ENCODE results near the gene PTGFRN.

Gene PTGFRN

DNA sequence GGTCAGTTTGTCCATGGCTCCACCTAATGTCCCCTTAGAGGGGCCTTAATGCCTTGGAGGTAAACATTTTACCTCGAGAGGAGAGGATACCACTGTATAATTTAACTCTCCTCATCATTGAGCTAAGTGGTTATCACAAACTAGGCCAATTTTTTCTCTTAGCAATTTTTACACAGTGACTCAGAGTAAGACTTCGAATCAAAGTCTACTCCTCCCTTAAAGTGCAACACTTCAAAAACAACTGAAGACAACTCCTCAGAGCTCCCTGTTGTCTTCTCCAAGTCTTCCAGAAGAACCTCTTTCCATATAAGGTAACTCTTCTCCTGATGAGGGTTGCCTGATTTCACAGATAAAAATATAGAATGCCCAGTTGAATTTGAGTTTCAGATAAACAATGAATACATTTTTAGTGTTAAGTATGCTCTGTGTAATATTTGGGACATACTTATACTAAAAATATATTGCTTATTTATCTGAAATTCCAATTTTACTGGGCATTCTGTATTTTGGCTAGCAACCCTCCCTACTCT lies 4.9 kb upstream of the PTGFRN start:
- H3K27ac ChIP-seq (ENCODE audit: insufficient read depth, low read depth, low read length, poor library complexity, severe bottlenecking), result no peak overlapping the region
- 89 to 98% methylated on average over 2 of the region's 2 CpGs for WGBS, 2 experiments

DNA sequence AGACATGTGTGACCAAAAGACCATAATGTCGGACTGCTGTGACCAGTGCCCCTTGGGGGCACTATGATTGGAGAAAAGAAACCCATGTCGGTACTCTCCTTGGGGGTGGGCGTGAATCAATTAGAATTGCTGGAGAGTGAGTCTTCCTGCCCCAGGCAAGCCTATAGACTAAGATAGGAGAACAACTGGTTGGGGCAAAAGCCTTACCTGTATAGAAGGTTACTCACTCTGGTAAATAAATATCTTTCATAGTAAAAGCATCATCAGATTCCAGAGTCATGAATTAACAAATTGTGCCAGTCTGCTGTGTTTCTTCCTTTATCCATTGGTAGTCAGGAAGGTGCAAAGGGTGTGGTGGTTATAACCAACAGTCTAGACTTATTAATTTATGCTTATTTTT lies 2.9 kb upstream of the PTGFRN start:
- Histone ChIP-seq H3K4me3 (ENCODE audit: insufficient read depth, low read depth, low read length) (no peak overlapping the region), H3K9me3 (ENCODE audit: control insufficient read depth, low read length) (no peaks in the 10 kb centered on the region), H3K27ac (ENCODE audit: insufficient read depth, low read depth, low read length, poor library complexity, severe bottlenecking) (no peak overlapping the region), H3K27me3 (ENCODE audit: control insufficient read depth, insufficient read depth, low read length, poor library complexity, severe bottlenecking) (peaks cover 12% of the 10 kb centered on the region), H3K36me3 (ENCODE audit: control insufficient read depth, insufficient read depth, low read length) (no peaks in the 10 kb centered on the region), H3K4me1 (ENCODE audit: control insufficient read depth, insufficient read depth, low read length) (peaks cover 7% of the 10 kb centered on the region)
- WGBS, 2 experiments, result 89 to 95% methylated on average over 3 of the region's 3 CpGs

More for the DNA sequence above, 4.9 kb upstream of the PTGFRN start:
- Histone ChIP-seq H3K9me3 (ENCODE audit: control insufficient read depth, low read length) (no peaks in the 10 kb centered on the region), H3K4me3 (ENCODE audit: insufficient read depth, low read depth, low read length) (no peak overlapping the region), H3K4me1 (ENCODE audit: control insufficient read depth, insufficient read depth, low read length) (no peaks in the 10 kb centered on the region), H3K27me3 (ENCODE audit: control insufficient read depth, insufficient read depth, low read length, poor library complexity, severe bottlenecking) (no peaks in the 10 kb centered on the region), H3K36me3 (ENCODE audit: control insufficient read depth, insufficient read depth, low read length) (no peaks in the 10 kb centered on the region)

DNA sequence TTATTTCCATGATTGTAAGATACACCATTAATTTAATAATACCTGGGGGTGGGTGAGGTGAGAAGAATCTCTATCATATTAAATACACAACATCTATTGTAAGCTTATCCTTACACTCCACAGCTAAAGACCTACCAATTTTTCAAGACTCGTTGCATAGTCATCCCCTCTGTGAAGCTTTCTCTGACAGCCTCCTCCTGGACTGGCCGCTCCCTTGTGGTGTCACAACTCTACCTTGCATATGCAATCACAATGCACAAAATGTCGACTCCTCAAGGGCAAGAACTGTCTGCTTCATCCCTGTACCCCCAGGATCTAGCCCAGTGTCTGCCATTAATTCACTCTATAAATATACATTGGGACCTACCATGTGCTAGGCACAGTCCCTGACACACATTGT lies 2.4 kb upstream of the PTGFRN start:
- no peak overlapping the region for H3K4me3 ChIP-seq (ENCODE audit: insufficient read depth, low read depth, low read length)
- H3K4me1 ChIP-seq (ENCODE audit: control insufficient read depth, insufficient read depth, low read length), result peaks cover 10% of the 10 kb centered on the region
- H3K27me3 ChIP-seq (ENCODE audit: control insufficient read depth, insufficient read depth, low read length, poor library complexity, severe bottlenecking), result peaks cover 12% of the 10 kb centered on the region
- no peaks in the 10 kb centered on the region for H3K36me3 ChIP-seq (ENCODE audit: control insufficient read depth, insufficient read depth, low read length)
- H3K27ac ChIP-seq (ENCODE audit: insufficient read depth, low read depth, low read length, poor library complexity, severe bottlenecking), result no peak overlapping the region
- WGBS, 2 experiments, result 92 to 95% methylated on average over 3 of the region's 3 CpGs
- no peaks in the 10 kb centered on the region for H3K9me3 ChIP-seq (ENCODE audit: control insufficient read depth, low read length)

DNA sequence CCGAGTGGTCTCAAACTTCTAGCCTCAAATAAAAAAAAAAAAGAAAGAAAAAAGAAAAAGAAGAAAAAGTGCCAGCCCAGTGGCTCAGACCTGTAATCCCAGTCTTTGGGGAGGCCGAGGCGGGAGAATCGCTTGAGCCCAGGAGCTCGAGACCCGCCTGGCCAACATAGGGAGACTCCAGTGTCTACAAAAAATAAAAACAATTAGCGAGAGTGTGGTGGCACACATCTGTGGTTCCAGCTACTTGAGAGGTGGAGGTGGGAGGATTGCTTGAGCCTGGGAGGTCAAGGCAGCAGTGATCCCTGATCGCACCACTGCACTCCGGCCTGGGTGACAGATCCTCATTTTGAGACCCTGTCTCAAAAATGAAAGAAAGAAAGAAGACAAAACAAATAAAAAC lies 1.4 kb upstream of the PTGFRN start:
- Histone ChIP-seq H3K4me3 (ENCODE audit: insufficient read depth, low read depth, low read length) (no peak overlapping the region), H3K27me3 (ENCODE audit: control insufficient read depth, insufficient read depth, low read length, poor library complexity, severe bottlenecking) (peaks cover 12% of the 10 kb centered on the region), H3K27ac (ENCODE audit: insufficient read depth, low read depth, low read length, poor library complexity, severe bottlenecking) (no peak overlapping the region), H3K4me1 (ENCODE audit: control insufficient read depth, insufficient read depth, low read length) (peaks cover 11% of the 10 kb centered on the region), H3K9me3 (ENCODE audit: control insufficient read depth, low read length) (no peaks in the 10 kb centered on the region), H3K36me3 (ENCODE audit: control insufficient read depth, insufficient read depth, low read length) (no peaks in the 10 kb centered on the region)
- WGBS, 2 experiments, result 87 to 90% methylated on average over 8 to 9 of the region's 9 CpGs

DNA sequence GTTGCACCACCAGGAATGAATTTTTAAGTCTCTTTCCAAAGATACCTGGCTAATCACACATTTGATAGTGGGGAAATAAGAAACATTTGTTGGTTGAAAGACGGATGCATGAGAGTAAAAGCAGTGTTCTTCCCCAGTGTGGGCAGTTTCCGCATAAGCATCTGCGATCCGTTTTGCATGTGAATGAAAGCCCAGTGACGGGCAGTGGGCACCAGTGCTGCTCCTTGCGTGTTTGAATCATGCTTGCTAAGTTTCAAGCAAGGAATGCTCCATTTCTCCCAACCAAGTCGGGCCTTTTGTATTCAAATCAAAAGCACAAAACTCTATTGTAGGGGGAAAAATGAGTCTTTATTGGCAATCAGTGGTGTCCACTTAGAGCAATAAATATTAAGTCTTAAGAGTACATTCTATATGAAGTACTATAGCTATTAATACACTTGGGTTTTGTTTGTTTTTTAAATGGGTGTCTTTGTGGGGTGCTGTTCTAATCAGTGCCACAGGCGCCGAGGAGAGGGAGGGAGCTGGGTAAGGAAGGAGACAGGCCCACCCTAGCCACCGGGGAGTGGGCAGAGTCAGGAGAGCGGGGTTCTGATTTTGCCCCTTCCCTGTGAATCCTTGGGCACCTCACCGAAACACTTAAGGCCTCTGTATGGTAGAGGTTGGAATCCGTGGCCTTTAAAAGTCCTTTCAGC lies 750 bp upstream of the PTGFRN start:
- 15% methylated on average over 12 to 13 of the region's 13 CpGs for WGBS, 2 experiments
- Histone ChIP-seq H3K27ac (ENCODE audit: insufficient read depth, low read depth, low read length, poor library complexity, severe bottlenecking) (no peak overlapping the region), H3K36me3 (ENCODE audit: control insufficient read depth, insufficient read depth, low read length) (no peaks in the 10 kb centered on the region), H3K9me3 (ENCODE audit: control insufficient read depth, low read length) (no peaks in the 10 kb centered on the region), H3K4me1 (ENCODE audit: control insufficient read depth, insufficient read depth, low read length) (peaks cover 14% of the 10 kb centered on the region), H3K27me3 (ENCODE audit: control insufficient read depth, insufficient read depth, low read length, poor library complexity, severe bottlenecking) (peaks cover 12% of the 10 kb centered on the region), H3K4me3 (ENCODE audit: insufficient read depth, low read depth, low read length) (peak overlapping the region; percentile 73)

DNA sequence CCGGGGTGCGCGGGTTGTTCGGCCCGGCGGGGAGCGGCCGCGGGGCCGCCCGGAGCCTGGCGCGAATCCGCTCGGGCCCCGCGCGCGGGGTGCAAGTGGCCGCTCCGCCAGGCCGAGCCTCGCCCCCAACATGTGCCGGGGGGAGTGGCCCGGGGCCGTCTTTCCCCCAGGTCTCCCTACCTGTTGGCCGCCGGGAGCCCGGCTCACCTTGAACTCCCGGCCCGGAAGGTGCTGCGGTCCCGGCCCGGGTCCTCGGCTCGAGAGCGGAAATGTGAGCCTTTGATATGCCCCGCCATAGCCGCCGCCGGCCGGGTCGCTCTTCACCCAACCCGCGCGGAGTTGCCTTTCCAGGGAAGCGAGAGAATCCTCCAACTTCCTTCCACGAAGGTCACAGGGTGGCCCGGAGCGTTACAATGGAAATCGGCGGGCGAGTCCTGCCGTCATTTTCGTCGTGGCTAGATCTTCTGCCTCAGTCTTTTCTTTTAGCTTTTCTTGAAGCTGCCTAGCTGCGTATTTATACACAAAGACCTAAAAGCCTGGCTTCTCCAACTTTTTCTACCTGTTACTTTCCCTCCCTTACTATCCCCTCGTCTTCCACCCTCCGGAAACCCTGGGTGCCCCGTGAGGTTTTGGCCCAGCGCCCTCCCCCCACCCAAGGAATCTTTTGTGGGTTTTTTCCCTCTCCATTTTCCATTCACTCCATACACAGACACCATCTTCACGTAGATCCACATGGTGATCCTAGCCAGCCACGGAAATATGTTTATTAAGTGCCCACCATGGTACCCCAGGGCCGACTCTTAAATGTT lies 867 bp downstream of the PTGFRN start:
- H3K27ac ChIP-seq (ENCODE audit: insufficient read depth, low read depth, low read length, poor library complexity, severe bottlenecking), result no peak overlapping the region
- H3K4me3 ChIP-seq (ENCODE audit: insufficient read depth, low read depth, low read length), result peak overlapping the region; percentile 73
- H3K9me3 ChIP-seq (ENCODE audit: control insufficient read depth, low read length), result no peaks in the 10 kb centered on the region
- peaks cover 12% of the 10 kb centered on the region for H3K27me3 ChIP-seq (ENCODE audit: control insufficient read depth, insufficient read depth, low read length, poor library complexity, severe bottlenecking)
- 1% methylated on average over 64 of the region's 64 CpGs for WGBS, 2 experiments
- H3K4me1 ChIP-seq (ENCODE audit: control insufficient read depth, insufficient read depth, low read length), result peaks cover 18% of the 10 kb centered on the region
- H3K36me3 ChIP-seq (ENCODE audit: control insufficient read depth, insufficient read depth, low read length), result no peaks in the 10 kb centered on the region

DNA sequence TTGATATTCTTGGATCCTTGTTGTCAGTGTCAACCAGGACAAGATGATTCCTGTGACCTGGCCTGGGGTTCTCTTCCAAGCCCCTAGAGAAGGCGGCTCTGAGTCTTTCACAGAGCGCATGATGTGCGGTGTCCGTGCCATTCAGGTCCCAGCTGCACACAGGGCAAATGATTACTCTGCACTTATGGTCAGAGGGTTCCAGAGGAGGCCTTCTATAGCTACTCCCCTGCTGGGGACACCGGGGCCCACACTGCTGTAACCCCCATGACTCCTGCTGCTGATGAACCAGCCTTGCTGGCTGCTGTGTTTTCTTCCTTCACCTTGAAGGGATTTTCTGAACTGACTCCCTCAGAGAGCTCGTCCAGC lies 1.5 kb downstream of the PTGFRN start:
- Histone ChIP-seq H3K4me1 (ENCODE audit: control insufficient read depth, insufficient read depth, low read length) (peaks cover 18% of the 10 kb centered on the region), H3K36me3 (ENCODE audit: control insufficient read depth, insufficient read depth, low read length) (no peaks in the 10 kb centered on the region), H3K27ac (ENCODE audit: insufficient read depth, low read depth, low read length, poor library complexity, severe bottlenecking) (no peak overlapping the region), H3K9me3 (ENCODE audit: control insufficient read depth, low read length) (no peaks in the 10 kb centered on the region), H3K27me3 (ENCODE audit: control insufficient read depth, insufficient read depth, low read length, poor library complexity, severe bottlenecking) (peaks cover 12% of the 10 kb centered on the region), H3K4me3 (ENCODE audit: insufficient read depth, low read depth, low read length) (peak overlapping the region; percentile 73)
- 32 to 37% methylated on average over 6 of the region's 6 CpGs for WGBS, 2 experiments

DNA sequence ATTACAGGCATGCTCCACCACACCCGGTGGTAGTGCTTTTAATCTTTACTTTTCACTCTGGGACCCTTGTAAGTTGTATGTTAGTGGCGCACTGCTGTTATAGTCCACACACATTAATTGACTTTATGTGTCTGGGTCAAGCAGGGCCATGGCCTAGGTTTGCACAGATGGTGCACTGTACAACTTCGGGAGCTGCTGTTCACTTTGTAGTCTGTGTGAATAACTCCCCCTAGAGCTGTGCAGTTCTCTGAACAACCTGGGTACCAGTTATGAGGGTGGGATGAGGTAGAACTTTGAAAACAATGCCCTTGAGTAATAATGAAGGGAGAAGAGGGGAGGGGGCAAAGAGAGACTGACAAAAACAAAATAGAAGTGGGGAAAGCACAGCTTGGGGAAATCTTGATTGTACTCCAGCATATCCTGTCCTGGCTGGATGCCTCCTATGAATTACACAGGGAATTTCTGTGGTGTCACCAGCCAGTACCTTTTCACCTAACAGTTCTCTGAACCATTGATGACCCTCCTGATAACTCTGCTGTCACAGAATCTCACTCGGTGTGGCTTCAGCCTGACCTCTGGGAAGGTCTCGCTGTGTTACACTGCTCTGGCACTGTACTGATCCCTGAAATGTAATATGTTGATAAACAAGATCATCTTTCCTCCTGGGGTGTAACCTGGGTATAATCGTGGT lies 2.2 kb downstream of the PTGFRN start:
- H3K4me1 ChIP-seq (ENCODE audit: control insufficient read depth, insufficient read depth, low read length), result peaks cover 18% of the 10 kb centered on the region
- H3K36me3 ChIP-seq (ENCODE audit: control insufficient read depth, insufficient read depth, low read length), result no peaks in the 10 kb centered on the region
- peaks cover 12% of the 10 kb centered on the region for H3K27me3 ChIP-seq (ENCODE audit: control insufficient read depth, insufficient read depth, low read length, poor library complexity, severe bottlenecking)
- no peaks in the 10 kb centered on the region for H3K9me3 ChIP-seq (ENCODE audit: control insufficient read depth, low read length)
- no peak overlapping the region for H3K4me3 ChIP-seq (ENCODE audit: insufficient read depth, low read depth, low read length)
- WGBS, 2 experiments, result 81 to 83% methylated on average over 6 of the region's 6 CpGs
- no peak overlapping the region for H3K27ac ChIP-seq (ENCODE audit: insufficient read depth, low read depth, low read length, poor library complexity, severe bottlenecking)

DNA sequence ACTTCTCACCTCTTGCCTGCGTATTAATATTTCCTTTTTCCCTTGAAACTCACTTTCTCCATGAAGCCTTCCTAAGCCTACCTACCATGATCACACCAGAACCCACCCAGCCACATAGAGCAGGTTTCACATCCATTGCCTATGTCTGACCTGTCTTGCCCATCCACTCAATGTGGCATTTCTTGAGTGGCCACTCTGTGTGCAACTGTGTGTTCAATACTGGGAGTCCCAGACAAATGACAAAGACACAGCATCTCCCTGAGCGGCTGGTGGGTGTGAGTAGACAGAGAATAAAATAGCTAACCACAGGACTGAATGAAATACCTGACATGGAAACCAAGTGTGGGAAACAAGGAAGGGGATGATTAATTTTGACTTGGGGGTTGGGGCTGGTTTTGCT lies 3.1 kb downstream of the PTGFRN start:
- Histone ChIP-seq H3K27ac (ENCODE audit: insufficient read depth, low read depth, low read length, poor library complexity, severe bottlenecking) (no peak overlapping the region), H3K9me3 (ENCODE audit: control insufficient read depth, low read length) (no peaks in the 10 kb centered on the region), H3K4me1 (ENCODE audit: control insufficient read depth, insufficient read depth, low read length) (peaks cover 18% of the 10 kb centered on the region), H3K36me3 (ENCODE audit: control insufficient read depth, insufficient read depth, low read length) (no peaks in the 10 kb centered on the region), H3K4me3 (ENCODE audit: insufficient read depth, low read depth, low read length) (no peak overlapping the region), H3K27me3 (ENCODE audit: control insufficient read depth, insufficient read depth, low read length, poor library complexity, severe bottlenecking) (peaks cover 12% of the 10 kb centered on the region)
- WGBS, 2 experiments, result 88 to 100% methylated on average over 2 of the region's 2 CpGs

DNA sequence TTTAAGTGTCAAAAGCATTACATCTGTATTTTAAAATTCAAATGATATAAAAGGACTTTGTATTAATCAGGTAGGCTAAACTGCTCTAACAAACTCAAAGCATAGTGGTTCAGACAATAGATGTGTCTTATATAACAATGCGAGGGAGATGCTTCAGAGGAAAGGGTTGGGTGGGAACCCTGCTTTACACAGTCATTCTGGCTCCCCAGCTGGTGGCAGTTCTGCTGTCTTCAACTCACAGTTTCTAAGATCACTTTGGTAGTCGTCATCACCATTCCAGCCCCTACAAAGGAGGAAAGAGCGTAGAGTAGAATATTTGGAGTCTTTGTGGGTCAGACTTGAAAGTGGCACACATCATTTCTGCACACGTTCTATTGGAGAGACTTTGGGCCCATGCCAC lies 4.2 kb downstream of the PTGFRN start:
- no peak overlapping the region for H3K27ac ChIP-seq (ENCODE audit: insufficient read depth, low read depth, low read length, poor library complexity, severe bottlenecking)
- H3K4me1 ChIP-seq (ENCODE audit: control insufficient read depth, insufficient read depth, low read length), result peaks cover 18% of the 10 kb centered on the region
- peaks cover 12% of the 10 kb centered on the region for H3K27me3 ChIP-seq (ENCODE audit: control insufficient read depth, insufficient read depth, low read length, poor library complexity, severe bottlenecking)
- H3K4me3 ChIP-seq (ENCODE audit: insufficient read depth, low read depth, low read length), result no peak overlapping the region
- 91 to 92% methylated on average over 4 of the region's 4 CpGs for WGBS, 2 experiments
- no peaks in the 10 kb centered on the region for H3K9me3 ChIP-seq (ENCODE audit: control insufficient read depth, low read length)
- no peaks in the 10 kb centered on the region for H3K36me3 ChIP-seq (ENCODE audit: control insufficient read depth, insufficient read depth, low read length)

All from ectodermal cell (in vitro differentiated cells).